Measurements from ENCODE around the gene MYO19. TPM values are rescaled to one million over a fixed set of nuclear protein-coding genes. Genes with fewer than 3 reads are reported as not detected.

Gene MYO19
- total RNA-seq, 1 donor from 2014 or later: 65.9 TPM

DNA sequence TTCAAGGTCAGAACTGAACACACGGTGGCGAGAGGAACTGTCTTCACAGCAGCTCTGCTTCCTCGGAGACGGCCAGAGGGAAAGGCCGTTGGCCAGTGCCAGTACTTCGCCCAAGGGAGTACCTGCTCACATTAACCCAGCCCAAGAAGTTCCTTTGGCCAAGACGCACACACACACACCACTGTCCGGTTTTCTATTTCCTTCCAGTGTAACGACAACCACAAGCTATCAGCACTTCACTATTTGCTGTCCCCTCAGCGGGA, 9.3 kb upstream of the MYO19 start:
- Mint-ChIP-seq H3K9me3 (ENCODE audit: unreplicated experiment) (no peaks in the 10 kb centered on the region), H3K27ac (ENCODE audit: unreplicated experiment) (peak overlapping the region; percentile 99), H3K4me1 (ENCODE audit: unreplicated experiment) (peaks cover 39% of the 10 kb centered on the region), H3K4me3 (ENCODE audit: unreplicated experiment) (peak overlapping the region; percentile 89), H3K36me3 (ENCODE audit: unreplicated experiment) (peaks cover 7% of the 10 kb centered on the region), H3K27me3 (ENCODE audit: unreplicated experiment) (no peaks in the 10 kb centered on the region)
- DNase-seq (ENCODE audit: extremely low spot score, unreplicated experiment): no peak
- TF ChIP-seq, protein P1, sequence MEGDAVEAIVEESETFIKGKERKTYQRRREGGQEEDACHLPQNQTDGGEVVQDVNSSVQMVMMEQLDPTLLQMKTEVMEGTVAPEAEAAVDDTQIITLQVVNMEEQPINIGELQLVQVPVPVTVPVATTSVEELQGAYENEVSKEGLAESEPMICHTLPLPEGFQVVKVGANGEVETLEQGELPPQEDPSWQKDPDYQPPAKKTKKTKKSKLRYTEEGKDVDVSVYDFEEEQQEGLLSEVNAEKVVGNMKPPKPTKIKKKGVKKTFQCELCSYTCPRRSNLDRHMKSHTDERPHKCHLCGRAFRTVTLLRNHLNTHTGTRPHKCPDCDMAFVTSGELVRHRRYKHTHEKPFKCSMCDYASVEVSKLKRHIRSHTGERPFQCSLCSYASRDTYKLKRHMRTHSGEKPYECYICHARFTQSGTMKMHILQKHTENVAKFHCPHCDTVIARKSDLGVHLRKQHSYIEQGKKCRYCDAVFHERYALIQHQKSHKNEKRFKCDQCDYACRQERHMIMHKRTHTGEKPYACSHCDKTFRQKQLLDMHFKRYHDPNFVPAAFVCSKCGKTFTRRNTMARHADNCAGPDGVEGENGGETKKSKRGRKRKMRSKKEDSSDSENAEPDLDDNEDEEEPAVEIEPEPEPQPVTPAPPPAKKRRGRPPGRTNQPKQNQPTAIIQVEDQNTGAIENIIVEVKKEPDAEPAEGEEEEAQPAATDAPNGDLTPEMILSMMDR (IDR thresholded peaks at IDR 0.05): peak; percentile 16

- no peaks in the 10 kb centered on the region for H3K9me3 Mint-ChIP-seq (ENCODE audit: unreplicated experiment)
- H3K27ac Mint-ChIP-seq (ENCODE audit: unreplicated experiment): no peak overlapping the region
- peak overlapping the region; percentile 10 for H3K4me3 Mint-ChIP-seq (ENCODE audit: unreplicated experiment)
- DNase-seq (ENCODE audit: extremely low spot score, unreplicated experiment): no peak
- TF ChIP-seq, protein P1 (IDR thresholded peaks at IDR 0.05): no peak
- peaks cover 28% of the 10 kb centered on the region for H3K4me1 Mint-ChIP-seq (ENCODE audit: unreplicated experiment)
- peaks cover 10% of the 10 kb centered on the region for H3K36me3 Mint-ChIP-seq (ENCODE audit: unreplicated experiment)
- no peaks in the 10 kb centered on the region for H3K27me3 Mint-ChIP-seq (ENCODE audit: unreplicated experiment)
Observed at GRCh38 chr17:36542755-36543154, 8.1 kb upstream of the MYO19 start.

GRCh38 chr17:36540696-36541095, 6.0 kb upstream of the MYO19 start:
- H3K27me3 Mint-ChIP-seq (ENCODE audit: unreplicated experiment): no peaks in the 10 kb centered on the region
- no peak for DNase-seq (ENCODE audit: extremely low spot score, unreplicated experiment)
- H3K4me1 Mint-ChIP-seq (ENCODE audit: unreplicated experiment): peaks cover 18% of the 10 kb centered on the region
- no peaks in the 10 kb centered on the region for H3K9me3 Mint-ChIP-seq (ENCODE audit: unreplicated experiment)
- H3K27ac Mint-ChIP-seq (ENCODE audit: unreplicated experiment): no peak overlapping the region
- H3K36me3 Mint-ChIP-seq (ENCODE audit: unreplicated experiment): peaks cover 8% of the 10 kb centered on the region
- H3K4me3 Mint-ChIP-seq (ENCODE audit: unreplicated experiment): no peak overlapping the region
- TF ChIP-seq, protein P1 (IDR thresholded peaks at IDR 0.05): no peak

DNA sequence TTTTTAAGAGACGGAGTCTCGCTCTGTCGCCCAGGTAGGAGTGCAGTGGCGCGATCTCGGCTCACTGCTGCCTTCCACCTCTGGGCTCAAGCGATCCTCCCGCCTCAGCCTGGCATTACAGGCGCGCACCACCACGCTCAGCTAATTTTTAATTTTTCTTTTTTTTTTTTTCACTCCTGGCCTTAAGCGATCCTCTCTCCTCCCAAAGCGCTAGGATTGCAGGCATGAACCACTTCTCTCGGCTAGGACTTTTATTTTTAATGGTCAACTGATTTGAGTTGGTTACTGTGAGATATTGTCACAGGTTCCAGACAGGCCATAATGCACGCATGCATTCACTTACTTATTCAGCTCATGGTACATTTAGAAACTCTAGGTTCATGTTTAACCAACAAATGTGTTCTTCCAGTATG, 1.0 kb upstream of the MYO19 start:
- peak overlapping the region; percentile 94 for H3K4me3 Mint-ChIP-seq (ENCODE audit: unreplicated experiment)
- no peak for DNase-seq (ENCODE audit: extremely low spot score, unreplicated experiment)
- TF ChIP-seq, protein P1 (IDR thresholded peaks at IDR 0.05): no peak
- H3K4me1 Mint-ChIP-seq (ENCODE audit: unreplicated experiment): peaks cover 13% of the 10 kb centered on the region
- no peaks in the 10 kb centered on the region for H3K9me3 Mint-ChIP-seq (ENCODE audit: unreplicated experiment)
- H3K27me3 Mint-ChIP-seq (ENCODE audit: unreplicated experiment): no peaks in the 10 kb centered on the region
- peaks cover 10% of the 10 kb centered on the region for H3K36me3 Mint-ChIP-seq (ENCODE audit: unreplicated experiment)
- peak overlapping the region; percentile 98 for H3K27ac Mint-ChIP-seq (ENCODE audit: unreplicated experiment)

- Mint-ChIP-seq H3K36me3 (ENCODE audit: unreplicated experiment) (peaks cover 12% of the 10 kb centered on the region), H3K4me3 (ENCODE audit: unreplicated experiment) (peak overlapping the region; percentile 94), H3K27ac (ENCODE audit: unreplicated experiment) (peak overlapping the region; percentile 98), H3K9me3 (ENCODE audit: unreplicated experiment) (no peaks in the 10 kb centered on the region), H3K4me1 (ENCODE audit: unreplicated experiment) (peaks cover 13% of the 10 kb centered on the region), H3K27me3 (ENCODE audit: unreplicated experiment) (no peaks in the 10 kb centered on the region)
- peak; percentile 86 for DNase-seq (ENCODE audit: extremely low spot score, unreplicated experiment)
- TF ChIP-seq, protein P1 (IDR thresholded peaks at IDR 0.05): peak; percentile 74
Observed at GRCh38 chr17:36533935-36534839, 481 bp downstream of the MYO19 start.

Data from osteocyte (in vitro differentiated cells).